OCI-LY7 (cell line): ENCODE data around the gene DCPS.

Experiments
- EZH2phosphoT487 ChIP-seq: fragments of 200-600 bp; sonication (generic); IDR thresholded peaks from 2 replicates; pipeline ENCODE4 v1.6.1; 2018; ENCODE audit warnings: low read depth, borderline replicate concordance, mild to moderate bottlenecking, mixed run types, antibody characterized with exemption, low read length, moderate library complexity, mixed read lengths
- TF ChIP-seq, protein P1 (sequence below): fragments of 200-600 bp; sonication (generic); conservative IDR thresholded peaks from 2 replicates; pipeline ENCODE4 v1.5.1; 2014; ENCODE audit warnings: mild to moderate bottlenecking, antibody characterized with exemption, low read length, moderate library complexity, mixed read lengths

DNA sequence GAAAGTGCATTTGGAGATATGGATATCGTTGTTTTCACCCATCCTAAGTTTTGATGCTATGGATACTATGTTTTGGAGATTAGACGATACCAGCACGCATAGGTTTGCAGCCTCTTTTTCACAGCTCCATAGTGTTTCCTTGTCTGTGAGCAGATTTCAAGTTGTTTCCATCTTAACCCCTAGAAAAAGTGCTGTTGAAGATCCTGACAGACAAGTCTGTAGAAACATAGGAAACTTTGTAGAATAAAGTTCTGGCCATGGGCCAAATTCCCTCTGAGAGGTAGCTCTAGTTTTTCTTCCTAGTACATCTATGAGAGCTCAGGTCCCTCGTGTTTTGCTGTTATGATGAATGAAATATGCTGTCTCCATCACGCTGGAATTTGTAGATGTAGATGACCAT, 84.0 kb downstream of the DCPS start:
- TF ChIP-seq, protein P1, sequence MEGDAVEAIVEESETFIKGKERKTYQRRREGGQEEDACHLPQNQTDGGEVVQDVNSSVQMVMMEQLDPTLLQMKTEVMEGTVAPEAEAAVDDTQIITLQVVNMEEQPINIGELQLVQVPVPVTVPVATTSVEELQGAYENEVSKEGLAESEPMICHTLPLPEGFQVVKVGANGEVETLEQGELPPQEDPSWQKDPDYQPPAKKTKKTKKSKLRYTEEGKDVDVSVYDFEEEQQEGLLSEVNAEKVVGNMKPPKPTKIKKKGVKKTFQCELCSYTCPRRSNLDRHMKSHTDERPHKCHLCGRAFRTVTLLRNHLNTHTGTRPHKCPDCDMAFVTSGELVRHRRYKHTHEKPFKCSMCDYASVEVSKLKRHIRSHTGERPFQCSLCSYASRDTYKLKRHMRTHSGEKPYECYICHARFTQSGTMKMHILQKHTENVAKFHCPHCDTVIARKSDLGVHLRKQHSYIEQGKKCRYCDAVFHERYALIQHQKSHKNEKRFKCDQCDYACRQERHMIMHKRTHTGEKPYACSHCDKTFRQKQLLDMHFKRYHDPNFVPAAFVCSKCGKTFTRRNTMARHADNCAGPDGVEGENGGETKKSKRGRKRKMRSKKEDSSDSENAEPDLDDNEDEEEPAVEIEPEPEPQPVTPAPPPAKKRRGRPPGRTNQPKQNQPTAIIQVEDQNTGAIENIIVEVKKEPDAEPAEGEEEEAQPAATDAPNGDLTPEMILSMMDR: no peak
- no peak for TF ChIP-seq EZH2phosphoT487
